K562 (cell line): Measurements from ENCODE around the gene LOXHD1. TPM values are rescaled to one million over a fixed set of nuclear protein-coding genes. Genes with fewer than 3 reads are reported as not detected.

Experiments
- KAT7 ChIP-seq: sonication (generic); formaldehyde crosslinking; IDR thresholded peaks from 2 replicates; pipeline ENCODE4 v1.8.0; 2022; ENCODE audit warnings: missing genetic modification reagents, mild to moderate bottlenecking, borderline replicate concordance
- POLR2AphosphoS5 ChIP-seq: IDR thresholded peaks from 2 replicates; pipeline ENCODE4 v1.6.1; 2011; ENCODE audit warnings: mild to moderate bottlenecking, low read depth, low read length, moderate library complexity; ENCODE audit not compliant: control insufficient read depth, insufficient read depth
- XRCC4 ChIP-seq: IDR thresholded peaks from one replicate; pipeline ENCODE4 v1.6.1; 2011; ENCODE audit not compliant: insufficient read depth, insufficient read length; ENCODE audit errors: extremely low read depth
- ZBTB8A ChIP-seq: fragments of 450-650 bp; IDR thresholded peaks from 2 replicates; pipeline ENCODE4 v1.6.1; 2018; ENCODE audit warnings: mild to moderate bottlenecking, moderate library complexity; ENCODE audit not compliant: partially characterized antibody
- ZNF133 ChIP-seq: fragments of 250-450 bp; sonication (Bioruptor Pico); IDR thresholded peaks from 2 replicates; pipeline ENCODE4 v1.4.0; 2020; ENCODE audit warnings: mild to moderate bottlenecking
- ZNF395 ChIP-seq: fragments of 200-800 bp; sonication (Bioruptor generic); IDR thresholded peaks from 2 replicates; pipeline ENCODE4 v1.6.1; 2017; ENCODE audit warnings: missing genetic modification characterization, missing compliant biosample characterization
- polyA plus RNA-seq, 8 experiments: library from polyadenylated mRNA; depleted of rRNA in 4 of 8; stranded (reverse) in 5 of 8; unstranded in 3 of 8; fragments of >200 nt; fragmentation: Nextera tagmentation in 2 of 8; fragmentation: Illumina TruSeq in 1 of 8; extraction: Ambion mirVana in 2 of 8; extraction: Trizol in 1 of 8; gene quantifications; 2 replicates each; pipeline versions ENCODE4 v1.2.1 to v1.2.3, GENCODE V29; 2011 to 2014; ENCODE audit warnings: inconsistent platforms in 1 of 8, missing spikeins in 1 of 8
- total RNA-seq, 7 experiments: library from RNA; depleted of rRNA in 6 of 7; stranded (reverse); fragments of >200 nt in 6 of 7; fragmentation: Illumina TruSeq in 2 of 7; extraction: Trizol in 2 of 7; gene quantifications; 2 replicates each; pipeline versions ENCODE4 v1.2.1 to v1.2.3, GENCODE V29; 2011 to 2021; ENCODE audit warnings: low replicate concordance in 1 of 7
- TF ChIP-seq, protein P1 (sequence below): fragments of 450-650 bp; IDR thresholded peaks from 2 replicates; pipeline ENCODE4 v1.6.1; 2017; ENCODE audit warnings: antibody characterized with exemption, mild to moderate bottlenecking
- TF ChIP-seq, protein P2 (sequence below): fragments of 450-650 bp; IDR thresholded peaks from 2 replicates; pipeline ENCODE4 v1.6.1; 2016; ENCODE audit warnings: low read depth

Gene LOXHD1
- total and polyA plus RNA-seq, 9 of the 15 experiments (the other 6 are each of a cell fraction or from before 2014, with no cell fraction given) = not detected

- TF ChIP-seq, protein P1, sequence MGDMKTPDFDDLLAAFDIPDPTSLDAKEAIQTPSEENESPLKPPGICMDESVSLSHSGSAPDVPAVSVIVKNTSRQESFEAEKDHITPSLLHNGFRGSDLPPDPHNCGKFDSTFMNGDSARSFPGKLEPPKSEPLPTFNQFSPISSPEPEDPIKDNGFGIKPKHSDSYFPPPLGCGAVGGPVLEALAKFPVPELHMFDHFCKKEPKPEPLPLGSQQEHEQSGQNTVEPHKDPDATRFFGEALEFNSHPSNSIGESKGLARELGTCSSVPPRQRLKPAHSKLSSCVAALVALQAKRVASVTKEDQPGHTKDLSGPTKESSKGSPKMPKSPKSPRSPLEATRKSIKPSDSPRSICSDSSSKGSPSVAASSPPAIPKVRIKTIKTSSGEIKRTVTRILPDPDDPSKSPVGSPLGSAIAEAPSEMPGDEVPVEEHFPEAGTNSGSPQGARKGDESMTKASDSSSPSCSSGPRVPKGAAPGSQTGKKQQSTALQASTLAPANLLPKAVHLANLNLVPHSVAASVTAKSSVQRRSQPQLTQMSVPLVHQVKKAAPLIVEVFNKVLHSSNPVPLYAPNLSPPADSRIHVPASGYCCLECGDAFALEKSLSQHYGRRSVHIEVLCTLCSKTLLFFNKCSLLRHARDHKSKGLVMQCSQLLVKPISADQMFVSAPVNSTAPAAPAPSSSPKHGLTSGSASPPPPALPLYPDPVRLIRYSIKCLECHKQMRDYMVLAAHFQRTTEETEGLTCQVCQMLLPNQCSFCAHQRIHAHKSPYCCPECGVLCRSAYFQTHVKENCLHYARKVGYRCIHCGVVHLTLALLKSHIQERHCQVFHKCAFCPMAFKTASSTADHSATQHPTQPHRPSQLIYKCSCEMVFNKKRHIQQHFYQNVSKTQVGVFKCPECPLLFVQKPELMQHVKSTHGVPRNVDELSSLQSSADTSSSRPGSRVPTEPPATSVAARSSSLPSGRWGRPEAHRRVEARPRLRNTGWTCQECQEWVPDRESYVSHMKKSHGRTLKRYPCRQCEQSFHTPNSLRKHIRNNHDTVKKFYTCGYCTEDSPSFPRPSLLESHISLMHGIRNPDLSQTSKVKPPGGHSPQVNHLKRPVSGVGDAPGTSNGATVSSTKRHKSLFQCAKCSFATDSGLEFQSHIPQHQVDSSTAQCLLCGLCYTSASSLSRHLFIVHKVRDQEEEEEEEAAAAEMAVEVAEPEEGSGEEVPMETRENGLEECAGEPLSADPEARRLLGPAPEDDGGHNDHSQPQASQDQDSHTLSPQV = no peak
- TF ChIP-seq ZNF133 (CRISPR knock-in tag) = no peak
- TF ChIP-seq, protein P2, sequence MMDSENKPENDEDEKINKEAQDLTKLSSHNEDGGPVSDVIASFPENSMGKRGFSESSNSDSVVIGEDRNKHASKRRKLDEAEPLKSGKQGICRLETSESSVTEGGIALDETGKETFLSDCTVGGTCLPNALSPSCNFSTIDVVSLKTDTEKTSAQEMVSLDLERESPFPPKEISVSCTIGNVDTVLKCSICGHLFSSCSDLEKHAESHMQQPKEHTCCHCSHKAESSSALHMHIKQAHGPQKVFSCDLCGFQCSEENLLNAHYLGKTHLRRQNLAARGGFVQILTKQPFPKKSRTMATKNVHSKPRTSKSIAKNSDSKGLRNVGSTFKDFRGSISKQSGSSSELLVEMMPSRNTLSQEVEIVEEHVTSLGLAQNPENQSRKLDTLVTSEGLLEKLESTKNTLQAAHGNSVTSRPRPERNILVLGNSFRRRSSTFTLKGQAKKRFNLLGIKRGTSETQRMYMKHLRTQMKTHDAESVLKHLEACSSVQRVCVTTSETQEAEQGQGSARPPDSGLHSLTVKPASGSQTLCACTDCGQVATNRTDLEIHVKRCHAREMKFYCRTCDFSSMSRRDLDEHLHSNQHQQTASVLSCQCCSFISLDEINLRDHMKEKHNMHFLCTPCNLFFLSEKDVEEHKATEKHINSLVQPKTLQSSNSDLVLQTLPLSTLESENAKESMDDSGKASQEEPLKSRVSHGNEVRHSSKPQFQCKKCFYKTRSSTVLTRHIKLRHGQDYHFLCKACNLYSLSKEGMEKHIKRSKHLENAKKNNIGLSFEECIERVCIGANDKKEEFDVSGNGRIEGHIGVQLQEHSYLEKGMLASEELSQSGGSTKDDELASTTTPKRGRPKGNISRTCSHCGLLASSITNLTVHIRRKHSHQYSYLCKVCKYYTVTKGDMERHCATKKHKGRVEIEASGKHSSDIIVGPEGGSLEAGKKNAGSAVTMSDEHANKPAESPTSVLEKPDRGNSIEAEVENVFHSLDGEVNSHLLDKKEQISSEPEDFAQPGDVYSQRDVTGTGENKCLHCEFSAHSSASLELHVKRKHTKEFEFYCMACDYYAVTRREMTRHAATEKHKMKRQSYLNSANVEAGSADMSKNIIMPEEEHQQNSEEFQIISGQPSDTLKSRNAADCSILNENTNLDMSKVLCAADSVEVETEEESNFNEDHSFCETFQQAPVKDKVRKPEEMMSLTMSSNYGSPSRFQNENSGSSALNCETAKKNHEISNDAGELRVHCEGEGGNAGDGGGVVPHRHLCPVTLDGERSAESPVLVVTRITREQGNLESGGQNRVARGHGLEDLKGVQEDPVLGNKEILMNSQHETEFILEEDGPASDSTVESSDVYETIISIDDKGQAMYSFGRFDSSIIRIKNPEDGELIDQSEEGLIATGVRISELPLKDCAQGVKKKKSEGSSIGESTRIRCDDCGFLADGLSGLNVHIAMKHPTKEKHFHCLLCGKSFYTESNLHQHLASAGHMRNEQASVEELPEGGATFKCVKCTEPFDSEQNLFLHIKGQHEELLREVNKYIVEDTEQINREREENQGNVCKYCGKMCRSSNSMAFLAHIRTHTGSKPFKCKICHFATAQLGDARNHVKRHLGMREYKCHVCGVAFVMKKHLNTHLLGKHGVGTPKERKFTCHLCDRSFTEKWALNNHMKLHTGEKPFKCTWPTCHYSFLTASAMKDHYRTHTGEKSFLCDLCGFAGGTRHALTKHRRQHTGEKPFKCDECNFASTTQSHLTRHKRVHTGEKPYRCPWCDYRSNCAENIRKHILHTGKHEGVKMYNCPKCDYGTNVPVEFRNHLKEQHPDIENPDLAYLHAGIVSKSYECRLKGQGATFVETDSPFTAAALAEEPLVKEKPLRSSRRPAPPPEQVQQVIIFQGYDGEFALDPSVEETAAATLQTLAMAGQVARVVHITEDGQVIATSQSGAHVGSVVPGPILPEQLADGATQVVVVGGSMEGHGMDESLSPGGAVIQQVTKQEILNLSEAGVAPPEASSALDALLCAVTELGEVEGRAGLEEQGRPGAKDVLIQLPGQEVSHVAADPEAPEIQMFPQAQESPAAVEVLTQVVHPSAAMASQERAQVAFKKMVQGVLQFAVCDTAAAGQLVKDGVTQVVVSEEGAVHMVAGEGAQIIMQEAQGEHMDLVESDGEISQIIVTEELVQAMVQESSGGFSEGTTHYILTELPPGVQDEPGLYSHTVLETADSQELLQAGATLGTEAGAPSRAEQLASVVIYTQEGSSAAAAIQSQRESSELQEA = no peak
- TF ChIP-seq KAT7 = no peak
- no peak for TF ChIP-seq XRCC4
- no peak for TF ChIP-seq ZNF395 (CRISPR knock-in tag)
- TF ChIP-seq ZBTB8A = no peak
- no peak for TF ChIP-seq POLR2AphosphoS5
Measured at GRCh38 chr18:46587600-46587999, 69.4 kb downstream of the LOXHD1 start (continued).
